H1 (cell line): ENCODE measurements around the gene GPNMB. TPM values are rescaled to one million over a fixed set of nuclear protein-coding genes. Genes with fewer than 3 reads are reported as not detected.

Experiments used
- CTCF ChIA-PET: fragments of 300-600 bp; sonication (Branson Sonifier 250); formaldehyde crosslinking; loops from one replicate; lab custom pipeline; 2021; ENCODE audit not compliant: partially characterized antibody; lab: Charles Lee
- POLR2A ChIA-PET: fragments of 300-600 bp; sonication (Branson Sonifier 250); formaldehyde crosslinking; loops from one replicate; lab custom pipeline; 2021; ENCODE audit warnings: inconsistent platforms; ENCODE audit not compliant: partially characterized antibody; lab: Charles Lee
- DNase-seq, 2 experiments: peaks; one replicate each; pipeline versions ENCODE4 v3.0.0 to v3.0.0-alpha.2; 2010 to 2022; ENCODE audit warnings: low spot score in 2 of 2, low read depth in 1 of 2, mixed read lengths in 1 of 2
- FAIRE-seq: peaks from 2 replicates; lab custom pipeline; 2011; peaks lifted over from hg19 to GRCh38; lab: Jason Lieb, UNC
- H2AFZ ChIP-seq: 2 replicates; pipeline ENCODE4 v1.8.1; 2012; ENCODE audit warnings: low read length, inconsistent platforms
- H2AK5ac ChIP-seq: 2 replicates; pipeline ENCODE4 v1.6.1; 2013; ENCODE audit warnings: low read depth, low read length
- H2BK120ac ChIP-seq: replicated peaks from 2 replicates; pipeline ENCODE3; 2013; ENCODE audit warnings: low read depth, low read length, inconsistent platforms
- H2BK12ac ChIP-seq: 2 replicates; pipeline ENCODE4 v1.6.1; 2013; ENCODE audit warnings: low read depth, low read length
- H2BK15ac ChIP-seq: 2 replicates; pipeline ENCODE4 v1.6.1; 2013; ENCODE audit warnings: low read length
- H2BK20ac ChIP-seq: 2 replicates; pipeline ENCODE4 v1.6.1; 2013; ENCODE audit warnings: low read length
- H2BK5ac ChIP-seq: 2 replicates; pipeline ENCODE4 v1.6.1; 2013; ENCODE audit warnings: low read depth, low read length
- H3K14ac ChIP-seq: 2 replicates; pipeline ENCODE4 v1.6.1; 2013; ENCODE audit warnings: inconsistent platforms; ENCODE audit not compliant: insufficient read length
- H3K18ac ChIP-seq: 2 replicates; pipeline ENCODE4 v1.6.1; 2013; ENCODE audit warnings: low read length; ENCODE audit errors: extremely low read depth
- H3K23ac ChIP-seq: 2 replicates; pipeline ENCODE4 v1.6.1; 2013; ENCODE audit warnings: inconsistent platforms; ENCODE audit not compliant: insufficient read length
- H3K23me2 ChIP-seq: 2 replicates; pipeline ENCODE4 v1.6.1; 2013; ENCODE audit warnings: low read depth, low read length
- H3K27ac ChIP-seq: 2 replicates; pipeline ENCODE4 v1.6.1; 2011; ENCODE audit warnings: low read depth, low read length, inconsistent platforms
- H3K27me3 ChIP-seq, 4 experiments: replicated peaks in 1 of 4; 1 replicate in 1 of 4; 2 replicates in 3 of 4; pipeline versions ENCODE4 v1.6.1 to v1.8.1; 2011 to 2013; ENCODE audit warnings: low read length in 3 of 4, mild to moderate bottlenecking in 3 of 4, inconsistent platforms in 2 of 4, mixed read lengths in 2 of 4, moderate library complexity in 1 of 4; ENCODE audit not compliant: control insufficient read depth in 3 of 4, insufficient read depth in 3 of 4; ENCODE audit errors: extremely low read depth in 1 of 4
- H3K36me3 ChIP-seq, 4 experiments: 2 replicates each; pipeline versions ENCODE4 v1.6.1 to v1.8.1; 2011 to 2013; ENCODE audit warnings: mild to moderate bottlenecking in 4 of 4, low read length in 3 of 4, moderate library complexity in 2 of 4, control low read depth in 1 of 4, inconsistent platforms in 1 of 4; ENCODE audit not compliant: insufficient read depth in 4 of 4, control insufficient read depth in 2 of 4
- H3K4ac ChIP-seq: replicated peaks from 2 replicates; pipeline ENCODE3; 2013; ENCODE audit warnings: low read length, low read depth, mixed read lengths, inconsistent platforms; ENCODE audit not compliant: insufficient read length
- H3K4me1 ChIP-seq, 4 experiments: replicated peaks in 1 of 4; 1 replicate in 1 of 4; 2 replicates in 3 of 4; pipeline versions ENCODE4 v1.6.1 to v1.8.1; 2011 to 2013; ENCODE audit warnings: low read length in 3 of 4, inconsistent platforms in 2 of 4, mixed read lengths in 1 of 4; ENCODE audit not compliant: insufficient read depth in 4 of 4, control insufficient read depth in 3 of 4
- H3K4me2 ChIP-seq, 2 experiments: 2 replicates each; pipeline versions ENCODE4 v1.6.1 to v1.8.1; 2011 to 2013; ENCODE audit warnings: low read depth in 2 of 2, low read length in 2 of 2, control low read depth in 1 of 2, inconsistent platforms in 1 of 2, mild to moderate bottlenecking in 1 of 2; ENCODE audit not compliant: insufficient read depth in 1 of 2
- H3K4me3 ChIP-seq, 4 experiments: fragments of 200-600, 300-600 bp in 1 of 4; sonication (generic), shearing (Covaris generic), sonication (Bioruptor Twin) in 1 of 4; 2 replicates each; pipeline versions ENCODE4 v1.5.1 to v1.8.1; 2011 to 2016; ENCODE audit warnings: low read length in 4 of 4, low read depth in 3 of 4, control low read depth in 2 of 4, inconsistent platforms in 2 of 4, mild to moderate bottlenecking in 2 of 4, mixed read lengths in 1 of 4, moderate library complexity in 1 of 4; ENCODE audit not compliant: insufficient read depth in 2 of 4; ENCODE audit errors: extremely low read depth in 1 of 4
- H3K56ac ChIP-seq: replicated peaks from 2 replicates; pipeline ENCODE3; 2013; ENCODE audit warnings: low read depth, mild to moderate bottlenecking, mixed read lengths, low read length, inconsistent platforms; ENCODE audit not compliant: insufficient read length
- H3K79me1 ChIP-seq: 2 replicates; pipeline ENCODE4 v1.6.1; 2013; ENCODE audit warnings: low read depth, low read length, control low read depth
- H3K79me2 ChIP-seq, 2 experiments: 2 replicates each; pipeline versions ENCODE4 v1.6.1 to v1.8.1; 2012 to 2013; ENCODE audit warnings: low read length in 2 of 2, mild to moderate bottlenecking in 2 of 2, inconsistent platforms in 1 of 2; ENCODE audit not compliant: insufficient read depth in 2 of 2, control insufficient read depth in 1 of 2
- H3K9ac ChIP-seq, 4 experiments: replicated peaks in 1 of 4; 1 replicate in 1 of 4; 2 replicates in 3 of 4; pipeline versions ENCODE4 v1.6.1 to v1.8.1; 2011 to 2013; ENCODE audit warnings: low read depth in 3 of 4, low read length in 3 of 4, control low read depth in 2 of 4, mild to moderate bottlenecking in 2 of 4, moderate library complexity in 2 of 4, inconsistent platforms in 1 of 4; ENCODE audit errors: extremely low read depth in 1 of 4
- H3K9me3 ChIP-seq, 2 experiments: 2 replicates each; pipeline versions ENCODE4 v1.6.1 to v1.8.1; 2012 to 2013; ENCODE audit warnings: mild to moderate bottlenecking in 2 of 2, moderate library complexity in 2 of 2, control low read depth in 1 of 2, inconsistent platforms in 1 of 2, low read depth in 1 of 2, low read length in 1 of 2, mixed read lengths in 1 of 2; ENCODE audit not compliant: insufficient read depth in 2 of 2
- H4K20me1 ChIP-seq, 2 experiments: replicated peaks in 1 of 2; 2 replicates each; pipeline versions ENCODE3 to v1.8.1; 2011 to 2013; ENCODE audit warnings: inconsistent platforms in 2 of 2, low read length in 2 of 2, mild to moderate bottlenecking in 1 of 2; ENCODE audit not compliant: insufficient read depth in 2 of 2, control insufficient read depth in 1 of 2
- H4K5ac ChIP-seq: 2 replicates; pipeline ENCODE4 v1.6.1; 2013; ENCODE audit warnings: low read length, low read depth, mixed read lengths, inconsistent platforms; ENCODE audit not compliant: insufficient read length
- H4K8ac ChIP-seq: 2 replicates; pipeline ENCODE4 v1.8.0; 2013; ENCODE audit warnings: mild to moderate bottlenecking, moderate library complexity, low read length, inconsistent platforms; ENCODE audit not compliant: insufficient read depth; ENCODE audit errors: extremely low read depth
- H4K91ac ChIP-seq: replicated peaks from 2 replicates; pipeline ENCODE3; 2013; ENCODE audit warnings: low read length, mixed read lengths, inconsistent platforms; ENCODE audit not compliant: insufficient read length
- GTF2F1 ChIP-seq: IDR thresholded peaks from 2 replicates; pipeline ENCODE4 v1.6.1; 2012; ENCODE audit warnings: low read depth, low read length, improper control_type of control experiment, borderline replicate concordance
- KDM1A ChIP-seq: fragments of 200-600, 300-600 bp; sonication (generic); IDR thresholded peaks from 2 replicates; pipeline ENCODE4 v1.7.1; 2016; ENCODE audit warnings: mild to moderate bottlenecking, low read length, borderline replicate concordance
- POLR2AphosphoS5 ChIP-seq: IDR thresholded peaks from 2 replicates; pipeline ENCODE4 v1.6.1; 2011; ENCODE audit warnings: low read depth, low read length
- SAP30 ChIP-seq: fragments of 300-600 bp; sonication (generic); IDR thresholded peaks from 2 replicates; pipeline ENCODE4 v1.7.1; 2012; ENCODE audit warnings: low read length, moderate library complexity, mild to moderate bottlenecking, inconsistent platforms; ENCODE audit not compliant: insufficient read depth, insufficient replicate concordance
- ZNF274 ChIP-seq: IDR thresholded peaks from 2 replicates; pipeline ENCODE4 v1.7.0; 2012; ENCODE audit warnings: low read length, borderline replicate concordance; ENCODE audit errors: extremely low read depth
- WGBS, 2 experiments: shearing (Covaris generic) in 1 of 2; methylation state at CpG; one replicate each; pipeline versions ENCODE4 v1.1.6 to v1.1.7; 2013 to 2015; ENCODE audit warnings: low lambda C conversion rate in 2 of 2, mixed read lengths in 2 of 2, inconsistent platforms in 1 of 2, low coverage in 1 of 2, missing lambda C conversion rate in 1 of 2; ENCODE audit not compliant: insufficient replicate concordance in 2 of 2, insufficient coverage in 1 of 2, insufficient read length in 1 of 2; ENCODE audit errors: extremely low coverage in 1 of 2, missing lambda C conversion rate in 1 of 2; 5-methylcytosine and 5-hydroxymethylcytosine counted together
- polyA plus RNA-seq, 7 experiments: library from polyadenylated mRNA; depleted of rRNA in 3 of 7; stranded (reverse) in 5 of 7; unstranded in 2 of 7; fragments of >200 nt in 5 of 7; fragments of 200-250 nt in 2 of 7; gene quantifications; 1 replicate in 5 of 7; 2 replicates in 1 of 7; 4 replicates in 1 of 7; pipeline versions ENCODE4 v1.2.1 to v1.2.3, GENCODE V29; 2011 to 2013; ENCODE audit warnings: missing spikeins in 2 of 7, mixed read lengths in 2 of 7
- total RNA-seq: library from RNA; stranded (reverse); fragmentation: NEBNext Ultra II Directional; extraction: Animal tissue kit (Norgen Biotek cat#: 25700); gene quantifications from 2 replicates; pipeline ENCODE4 v1.2.1, GENCODE V29; 2021

The GPNMB gene
- total and polyA plus RNA-seq, 2 of the 8 experiments (the other 6 are each of a cell fraction or from before 2014, with no cell fraction given), result 1.1 to 1.4 TPM

DNA sequence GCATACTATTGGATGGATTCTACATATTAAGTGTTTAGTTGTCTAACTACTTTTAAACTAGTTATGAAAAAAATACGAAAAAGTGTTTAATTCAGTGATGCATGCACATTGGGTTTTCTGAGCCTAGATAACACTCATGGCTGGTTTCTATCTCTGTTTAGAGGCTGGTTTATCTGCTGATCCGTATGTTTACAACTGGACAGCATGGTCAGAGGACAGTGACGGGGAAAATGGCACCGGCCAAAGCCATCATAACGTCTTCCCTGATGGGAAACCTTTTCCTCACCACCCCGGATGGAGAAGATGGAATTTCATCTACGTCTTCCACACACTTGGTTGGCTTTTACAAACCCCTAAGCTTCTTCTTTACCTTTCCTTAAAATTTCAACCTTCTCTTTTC lies 10.2 kb downstream of the GPNMB start:
- Histone ChIP-seq H3K27ac (no peak overlapping the region), H3K14ac (no peak overlapping the region), H3K23ac (no peak overlapping the region)
- no peak for TF ChIP-seq SAP30
- no peak for TF ChIP-seq KDM1A
- TF ChIP-seq ZNF274, result no peak
- no peak for TF ChIP-seq GTF2F1
- TF ChIP-seq POLR2AphosphoS5, result no peak
- TF ChIP-seq, all 59 proteins: peak for 0
- Histone ChIP-seq H2AK5ac (no peak overlapping the region), H2BK20ac (no peak overlapping the region), H3K27me3 (no peaks in the 10 kb centered on the region), H2BK15ac (no peak overlapping the region), H3K9ac (no peak overlapping the region), H4K20me1 (no peaks in the 10 kb centered on the region), H3K23me2 (no peaks in the 10 kb centered on the region), H3K36me3 (no peaks in the 10 kb centered on the region), H4K8ac (no peak overlapping the region), H3K9me3 (no peaks in the 10 kb centered on the region), H4K5ac (no peak overlapping the region), H3K56ac (no peak overlapping the region), H3K4me1 (no peaks in the 10 kb centered on the region), H3K18ac (no peak overlapping the region), H2AFZ (no peak overlapping the region), H2BK12ac (no peak overlapping the region), H2BK120ac (no peak overlapping the region), H4K91ac (no peak overlapping the region), H3K79me2 (no peaks in the 10 kb centered on the region), H3K4me2 (no peak overlapping the region), H3K79me1 (no peaks in the 10 kb centered on the region), H3K4ac (no peak overlapping the region), H2BK5ac (no peak overlapping the region), H3K4me3 (no peak overlapping the region)
- 90% methylated on average over 7 of the region's 7 CpGs; no CpG with 5 or more reads in 1 of the 2 experiments for WGBS, 2 experiments
- CTCF ChIA-PET, result interaction anchor here (3.1 to 17.4 kb wide), 2 partner anchors 10 to 17 kb away, joined by 10 to 241 read pairs; partner anchors contain the start of gene GPNMB
- FAIRE-seq, result no peak
- POLR2A ChIA-PET, result interaction anchor here (1.4 kb wide), 1 partner anchor 11 kb away, joined by 3 read pairs; the partner anchor contains the start of gene GPNMB
- no peak for DNase-seq
